ENCODE data around the gene LRRC4C.

DNA sequence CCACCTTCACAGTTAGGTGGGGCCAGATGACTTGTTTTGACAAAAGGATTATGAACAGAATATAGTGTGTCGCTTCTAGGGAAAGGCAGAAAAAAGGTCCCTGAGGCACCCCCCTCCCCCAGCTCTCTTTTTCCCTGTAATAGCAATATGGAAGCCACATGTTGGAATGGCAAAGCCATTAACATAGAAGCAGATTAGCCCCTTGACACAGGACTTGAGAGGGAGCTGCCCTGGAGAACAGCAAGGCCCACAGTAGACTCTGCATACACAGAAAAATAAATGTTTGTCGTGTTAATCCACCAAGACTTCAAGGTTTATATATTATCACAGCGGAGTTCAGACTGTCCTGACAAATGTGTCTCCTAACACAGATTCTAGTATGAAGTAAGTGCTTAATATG is 1222.9 kb downstream of the LRRC4C start:
- TF ChIP-seq ZNF384 (IDR thresholded peaks at IDR 0.05; ENCODE audit: borderline replicate concordance, low read depth, low read length) (no peak), CBX5 (IDR thresholded peaks at IDR 0.05; ENCODE audit: low read depth) (no peak), MXI1 (IDR thresholded peaks at IDR 0.05; ENCODE audit: low read depth, low read length) (no peak)
- TF ChIP-seq, protein P1, sequence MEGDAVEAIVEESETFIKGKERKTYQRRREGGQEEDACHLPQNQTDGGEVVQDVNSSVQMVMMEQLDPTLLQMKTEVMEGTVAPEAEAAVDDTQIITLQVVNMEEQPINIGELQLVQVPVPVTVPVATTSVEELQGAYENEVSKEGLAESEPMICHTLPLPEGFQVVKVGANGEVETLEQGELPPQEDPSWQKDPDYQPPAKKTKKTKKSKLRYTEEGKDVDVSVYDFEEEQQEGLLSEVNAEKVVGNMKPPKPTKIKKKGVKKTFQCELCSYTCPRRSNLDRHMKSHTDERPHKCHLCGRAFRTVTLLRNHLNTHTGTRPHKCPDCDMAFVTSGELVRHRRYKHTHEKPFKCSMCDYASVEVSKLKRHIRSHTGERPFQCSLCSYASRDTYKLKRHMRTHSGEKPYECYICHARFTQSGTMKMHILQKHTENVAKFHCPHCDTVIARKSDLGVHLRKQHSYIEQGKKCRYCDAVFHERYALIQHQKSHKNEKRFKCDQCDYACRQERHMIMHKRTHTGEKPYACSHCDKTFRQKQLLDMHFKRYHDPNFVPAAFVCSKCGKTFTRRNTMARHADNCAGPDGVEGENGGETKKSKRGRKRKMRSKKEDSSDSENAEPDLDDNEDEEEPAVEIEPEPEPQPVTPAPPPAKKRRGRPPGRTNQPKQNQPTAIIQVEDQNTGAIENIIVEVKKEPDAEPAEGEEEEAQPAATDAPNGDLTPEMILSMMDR (IDR thresholded peaks at IDR 0.05 in 2 of 3, conservative IDR thresholded peaks at IDR 0.05 in 1 of 3; ENCODE audit: control insufficient read depth in 2 of 3, extremely low read depth in 1 of 3, insufficient read depth in 1 of 3, low read depth in 3 of 3, low read length in 3 of 3): no peak
